ENCODE measurements around the gene MYH10.

The MYH10 gene

GRCh38 chr17:8479431-8479947, 151.0 kb downstream of the MYH10 start:
- TF ChIP-seq CTCF (IDR thresholded peaks at IDR 0.05; ENCODE audit: low read depth, low read length), result no peak
- Histone ChIP-seq H3K27me3 (ENCODE audit: insufficient read depth, low read depth, severe bottlenecking) (no peaks in the 10 kb centered on the region), H3K36me3 (peaks cover 99% of the 10 kb centered on the region), H3K27ac (no peak overlapping the region), H3K4me3 (ENCODE audit: low read depth, low read length) (no peak overlapping the region), H3K9me3 (ENCODE audit: severe bottlenecking) (no peaks in the 10 kb centered on the region)
- DNase-seq, result no peak

DNA sequence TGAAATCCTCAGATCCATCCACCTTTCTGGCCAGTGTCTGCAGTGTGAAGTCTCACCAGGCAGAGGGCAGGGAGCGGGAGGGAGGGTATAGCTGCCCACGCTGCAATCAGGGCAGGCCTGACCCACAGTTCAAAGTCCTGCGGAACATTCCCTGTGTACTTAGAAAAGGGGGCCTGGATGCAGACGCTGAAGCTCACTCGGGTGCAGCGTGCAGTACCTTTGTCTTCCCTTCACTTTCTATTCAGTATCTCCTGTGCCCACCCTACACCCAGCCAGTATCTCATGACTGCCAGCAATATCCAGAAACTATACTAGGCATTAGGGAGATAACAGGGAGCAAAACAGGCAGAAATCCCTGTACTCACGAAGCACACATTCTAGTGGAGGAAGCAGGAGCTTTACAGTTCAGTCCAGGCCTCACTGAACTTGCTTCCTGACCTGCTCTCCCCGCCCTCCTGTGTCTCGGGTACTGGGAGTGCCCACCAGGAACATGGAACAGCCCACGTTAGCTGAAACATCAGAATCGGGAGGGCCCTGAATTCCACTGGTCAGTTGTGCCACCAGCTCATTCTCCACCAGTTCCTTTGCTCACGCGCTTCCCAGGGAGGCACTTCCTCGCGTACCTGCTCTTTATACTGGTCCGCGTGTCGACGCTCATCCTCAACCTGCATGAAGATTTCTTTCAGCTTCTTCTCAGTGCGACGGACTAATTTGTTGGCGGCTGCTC, 152.6 kb downstream of the MYH10 start:
- H3K27ac ChIP-seq, result no peak overlapping the region
- TF ChIP-seq CTCF (IDR thresholded peaks at IDR 0.05; ENCODE audit: low read depth, low read length), result no peak
- peaks cover 99% of the 10 kb centered on the region for H3K36me3 ChIP-seq
- H3K27me3 ChIP-seq (ENCODE audit: insufficient read depth, low read depth, severe bottlenecking), result no peaks in the 10 kb centered on the region
- H3K4me3 ChIP-seq (ENCODE audit: low read depth, low read length), result no peak overlapping the region
- no peak for DNase-seq
- H3K9me3 ChIP-seq (ENCODE audit: severe bottlenecking), result no peaks in the 10 kb centered on the region

DNA sequence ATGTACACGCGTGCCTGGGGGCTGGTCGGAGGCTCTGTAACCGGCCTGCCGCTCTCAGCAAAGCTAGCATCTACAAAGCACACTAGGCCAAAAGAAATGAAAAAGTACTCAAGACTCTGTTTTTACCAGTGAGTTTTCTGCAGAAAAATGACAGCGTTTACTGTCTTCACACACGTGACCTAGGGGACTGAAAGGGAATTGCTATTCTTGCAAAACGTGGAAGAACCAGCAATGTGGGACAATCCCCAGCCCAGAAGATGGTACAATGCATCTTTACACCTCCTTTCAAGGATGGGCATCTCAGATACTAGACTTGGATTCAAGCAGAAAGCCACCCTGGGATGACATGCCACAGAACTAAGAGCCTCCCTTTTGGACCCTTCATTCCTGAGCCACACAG, 153.4 kb downstream of the MYH10 start:
- Histone ChIP-seq H3K27ac (no peak overlapping the region), H3K4me3 (ENCODE audit: low read depth, low read length) (no peak overlapping the region), H3K9me3 (ENCODE audit: severe bottlenecking) (no peaks in the 10 kb centered on the region), H3K27me3 (ENCODE audit: insufficient read depth, low read depth, severe bottlenecking) (no peaks in the 10 kb centered on the region), H3K36me3 (peaks cover 99% of the 10 kb centered on the region)
- no peak for TF ChIP-seq CTCF (IDR thresholded peaks at IDR 0.05; ENCODE audit: low read depth, low read length)
- DNase-seq, result no peak

GRCh38 chr17:8476741-8477140, 153.8 kb downstream of the MYH10 start:
- no peak for DNase-seq
- Histone ChIP-seq H3K9me3 (ENCODE audit: severe bottlenecking) (no peaks in the 10 kb centered on the region), H3K27ac (no peak overlapping the region), H3K36me3 (peaks cover 97% of the 10 kb centered on the region), H3K27me3 (ENCODE audit: insufficient read depth, low read depth, severe bottlenecking) (no peaks in the 10 kb centered on the region), H3K4me3 (ENCODE audit: low read depth, low read length) (no peak overlapping the region)
- no peak for TF ChIP-seq CTCF (IDR thresholded peaks at IDR 0.05; ENCODE audit: low read depth, low read length)

- Histone ChIP-seq H3K36me3 (peaks cover 91% of the 10 kb centered on the region), H3K9me3 (ENCODE audit: severe bottlenecking) (no peaks in the 10 kb centered on the region), H3K4me3 (ENCODE audit: low read depth, low read length) (no peak overlapping the region), H3K27ac (no peak overlapping the region), H3K27me3 (ENCODE audit: insufficient read depth, low read depth, severe bottlenecking) (no peaks in the 10 kb centered on the region)
- DNase-seq, result no peak
- no peak for TF ChIP-seq CTCF (IDR thresholded peaks at IDR 0.05; ENCODE audit: low read depth, low read length)
These were observed 154.7 kb downstream of the MYH10 start for GRCh38 chr17:8475781-8476180.

GRCh38 chr17:8475227-8475626, 155.3 kb downstream of the MYH10 start:
- Histone ChIP-seq H3K36me3 (peaks cover 86% of the 10 kb centered on the region), H3K27me3 (ENCODE audit: insufficient read depth, low read depth, severe bottlenecking) (no peaks in the 10 kb centered on the region), H3K27ac (no peak overlapping the region), H3K4me3 (ENCODE audit: low read depth, low read length) (no peak overlapping the region), H3K9me3 (ENCODE audit: severe bottlenecking) (no peaks in the 10 kb centered on the region)
- no peak for TF ChIP-seq CTCF (IDR thresholded peaks at IDR 0.05; ENCODE audit: low read depth, low read length)
- no peak for DNase-seq

Data from WERI-Rb-1 (cell line).